Uterus (tissue), 4 donors: ENCODE results near the gene RENBP. TPM values are rescaled to one million over a fixed set of nuclear protein-coding genes. Genes with fewer than 3 reads are reported as not detected.

Source experiments
- DNase-seq, 2 donors: peaks; one replicate each; pipeline ENCODE4 v3.0.0-alpha.2; 2019 to 2020
- H3K27ac ChIP-seq, 2 donors: fragments of 200-600 bp; sonication (generic); 1 replicate in 1 of 2; 2 replicates in 1 of 2; pipeline ENCODE4 v1.5.1; 2016 to 2018
- H3K27me3 ChIP-seq, 2 donors: fragments of 200-600 bp; sonication (generic); one replicate each; pipeline ENCODE4 v1.5.1; 2018 to 2019; ENCODE audit warnings: control low read depth in 1 of 2
- H3K36me3 ChIP-seq, 2 donors: fragments of 200-600 bp; sonication (generic); one replicate each; pipeline ENCODE4 v1.5.1; 2019; ENCODE audit warnings: control low read depth in 1 of 2
- H3K4me1 ChIP-seq, 2 donors: fragments of 200-600 bp; sonication (generic); one replicate each; pipeline ENCODE4 v1.5.1; 2018 to 2019; ENCODE audit warnings: control low read depth in 1 of 2
- H3K4me3 ChIP-seq, 2 donors: fragments of 200-600 bp; sonication (generic); 1 replicate in 1 of 2; 2 replicates in 1 of 2; pipeline ENCODE4 v1.5.1; 2018 to 2019; ENCODE audit warnings: mild to moderate bottlenecking in 1 of 2
- H3K9me3 ChIP-seq, 2 donors: fragments of 200-600 bp; sonication (generic); one replicate each; pipeline ENCODE4 v1.5.1; 2019; ENCODE audit warnings: control low read depth in 1 of 2
- CTCF ChIP-seq, 4 experiments: fragments of 200-600 bp in 2 of 4; fragments of 450-650 bp in 2 of 4; sonication (generic) in 2 of 4; IDR thresholded peaks; one replicate each; pipeline ENCODE4 v1.5.1; 2016 to 2019; ENCODE audit warnings: antibody characterized with exemption in 4 of 4, mild to moderate bottlenecking in 2 of 4, moderate library complexity in 1 of 4
- POLR2A ChIP-seq, 2 donors: fragments of 450-650 bp; IDR thresholded peaks; one replicate each; pipeline ENCODE4 v1.6.1; 2016; ENCODE audit warnings: antibody characterized with exemption in 2 of 2, mild to moderate bottlenecking in 1 of 2, moderate library complexity in 1 of 2
- intact Hi-C: fragments of 100-400 bp; cut with DNase I; formaldehyde crosslinking; loops from one replicate; pipeline ENCODE4 v1.15.1; 2023; ENCODE audit warnings: low total_unique reads
- total RNA-seq, 4 donors: library from RNA; depleted of rRNA in 3 of 4; stranded (reverse); fragments of >200 nt in 3 of 4; gene quantifications; one replicate each; pipeline versions ENCODE4 v1.1.0 to v1.2.4, GENCODE V29; 2014 to 2023
- donor health status: DM: yes; HTN: yes; CAD: no.

RENBP gene
- total RNA-seq, 4 donors from 2014 or later: 0.77 to 5.9 (median 2.6) TPM

- TF ChIP-seq CTCF (IDR thresholded peaks at IDR 0.05): no peak
- no peak for TF ChIP-seq POLR2A (IDR thresholded peaks at IDR 0.05)
- no peak overlapping the region for H3K4me3 ChIP-seq
- peak overlapping the region; percentile 46 to 56 for H3K27ac ChIP-seq
- DNase-seq: no peak
- H3K36me3 ChIP-seq: no peaks in the 10 kb centered on the region
- no peaks in the 10 kb centered on the region for H3K9me3 ChIP-seq
- no peaks in the 10 kb centered on the region for H3K4me1 ChIP-seq
- intact Hi-C loops: loop anchor here (5.0 kb wide), 1 partner anchor 188 kb away; the partner anchor contains the start of gene PLXNB3
- no peaks in the 10 kb centered on the region for H3K27me3 ChIP-seq
These were observed 5.7 kb upstream of the RENBP start for GRCh38 chrX:153950127-153950526.

DNA sequence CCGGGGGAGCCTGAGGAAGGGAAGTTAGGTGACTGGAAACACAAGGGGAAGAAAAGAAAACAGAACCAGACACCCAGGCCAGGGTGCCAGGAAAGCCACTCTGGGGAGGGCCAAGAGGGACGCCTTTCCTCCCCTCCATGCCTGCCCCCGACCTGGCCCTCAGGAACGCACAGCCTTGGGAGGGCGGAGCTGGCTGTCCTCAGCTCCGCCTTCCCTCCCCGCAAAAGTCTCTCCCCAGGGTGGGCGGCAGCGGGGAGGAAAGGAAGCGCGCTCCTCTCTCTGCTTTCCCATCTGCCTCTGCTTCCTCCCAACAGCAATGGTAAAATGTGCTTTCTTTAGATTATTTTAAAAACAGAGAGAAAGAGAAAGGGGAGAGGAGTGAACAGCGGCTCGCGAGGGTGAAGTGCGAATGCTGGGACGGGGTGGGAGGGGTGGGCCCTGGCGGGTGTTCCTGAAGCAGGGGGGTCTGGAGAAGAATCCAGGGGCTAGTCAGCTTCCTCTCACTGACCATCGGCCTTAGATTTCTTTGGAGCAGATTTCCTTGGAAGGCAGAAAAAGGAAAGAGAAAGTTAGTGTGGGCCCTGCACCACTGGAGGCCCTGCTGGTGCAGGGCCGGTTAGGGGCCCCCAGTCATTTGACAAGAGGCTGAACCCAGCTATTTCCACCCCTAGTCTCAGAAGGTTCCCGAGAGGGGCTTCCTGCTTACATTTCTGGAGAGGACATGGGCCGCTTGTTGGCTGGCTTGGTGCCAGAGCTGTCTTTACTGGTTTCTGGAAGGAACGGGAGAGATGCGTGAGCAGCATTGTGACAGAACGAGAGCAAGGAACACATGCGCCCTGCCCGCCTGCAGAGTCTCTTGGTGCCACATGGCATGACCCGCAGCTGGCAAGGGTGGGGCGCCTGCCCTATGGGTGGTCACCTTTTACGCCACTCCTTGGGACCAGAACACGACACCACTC is 4.7 kb upstream of the RENBP start:
- TF ChIP-seq CTCF (IDR thresholded peaks at IDR 0.05) (no peak), POLR2A (IDR thresholded peaks at IDR 0.05) (no peak)
- Histone ChIP-seq H3K36me3 (no peaks in the 10 kb centered on the region), H3K4me3 (no peak overlapping the region), H3K27ac (peak overlapping the region; percentile 46 to 56), H3K27me3 (no peaks in the 10 kb centered on the region), H3K4me1 (no peaks in the 10 kb centered on the region), H3K9me3 (no peaks in the 10 kb centered on the region)
- DNase-seq: no peak
- intact Hi-C loops: no loop called here

- Histone ChIP-seq H3K27me3 (no peaks in the 10 kb centered on the region), H3K4me1 (no peaks in the 10 kb centered on the region), H3K27ac (peak overlapping the region; percentile 35 to 56), H3K4me3 (no peak overlapping the region), H3K9me3 (no peaks in the 10 kb centered on the region), H3K36me3 (no peaks in the 10 kb centered on the region)
- intact Hi-C loops: no loop called here
- DNase-seq: no peak
- no peak for TF ChIP-seq CTCF (IDR thresholded peaks at IDR 0.05)
- no peak for TF ChIP-seq POLR2A (IDR thresholded peaks at IDR 0.05)
These were observed 3.6 kb upstream of the RENBP start for GRCh38 chrX:153948002-153948466.

- intact Hi-C loops: no loop called here
- H3K4me1 ChIP-seq: no peaks in the 10 kb centered on the region
- TF ChIP-seq CTCF (IDR thresholded peaks at IDR 0.05) (peak; percentile 66 to 75 (median 68)), POLR2A (IDR thresholded peaks at IDR 0.05) (no peak)
- no peaks in the 10 kb centered on the region for H3K27me3 ChIP-seq
- no peaks in the 10 kb centered on the region for H3K9me3 ChIP-seq
- no peak overlapping the region for H3K4me3 ChIP-seq
- DNase-seq: peak in 1 of 2 donors; percentile 55
- H3K27ac ChIP-seq: peak overlapping the region; percentile 35 to 56
- H3K36me3 ChIP-seq: no peaks in the 10 kb centered on the region
These were observed 2.7 kb upstream of the RENBP start for GRCh38 chrX:153947009-153947769.
